IPS-NIHi11 (cell line): ENCODE results near the gene CFAP46.
"Not testable (repeated sequence)": the region's sequence is repeated elsewhere in the genome, so short reads cannot be mapped to it uniquely, and the experiment has no call there.

ENCODE experiments used
- DNase-seq: peaks from one replicate; pipeline ENCODE4 v3.0.0; 2012; ENCODE audit warnings: mixed read lengths, low spot score

The CFAP46 gene

DNA sequence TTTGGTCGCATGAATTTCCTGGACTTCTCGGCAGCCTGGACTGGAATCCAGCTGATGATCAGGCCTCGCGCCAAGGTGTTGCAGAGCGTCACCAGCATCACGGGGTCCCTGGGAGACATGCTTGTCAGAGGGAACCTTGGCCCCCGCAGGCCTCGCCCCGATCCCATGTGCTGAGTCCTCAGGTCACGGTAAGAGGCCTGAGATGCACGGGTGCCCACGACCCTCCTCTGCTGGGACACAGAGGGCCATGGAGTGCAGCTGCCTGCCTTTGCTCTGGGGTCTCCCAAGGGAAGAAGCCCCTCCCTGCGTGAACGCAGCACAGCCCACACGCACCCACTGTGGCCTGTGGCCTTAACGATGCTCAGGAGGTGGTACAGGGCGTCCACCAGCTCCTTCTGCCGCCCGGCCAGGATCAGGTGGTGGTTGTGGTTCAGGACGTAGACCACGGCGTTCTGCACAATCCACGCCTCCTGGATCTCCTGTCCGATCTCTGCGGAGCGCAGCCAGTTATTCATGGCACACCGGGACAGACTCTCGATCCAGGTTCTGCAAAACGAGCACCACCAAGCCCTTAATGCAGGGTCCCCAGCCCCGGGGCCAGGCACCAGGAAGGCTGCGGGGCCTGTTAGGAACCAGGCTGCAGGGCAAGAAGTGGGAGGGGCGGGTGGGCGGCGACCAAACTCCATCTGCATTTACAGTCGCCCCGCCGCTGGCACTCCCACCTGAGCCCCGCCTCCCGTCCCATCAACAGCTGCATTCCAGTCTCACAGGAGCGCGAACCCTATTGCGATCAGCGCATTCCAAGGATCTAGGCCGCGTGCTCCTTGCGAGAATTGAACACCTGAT, 29.4 kb downstream of the CFAP46 start:
- peak; percentile 96 for DNase-seq

DNA sequence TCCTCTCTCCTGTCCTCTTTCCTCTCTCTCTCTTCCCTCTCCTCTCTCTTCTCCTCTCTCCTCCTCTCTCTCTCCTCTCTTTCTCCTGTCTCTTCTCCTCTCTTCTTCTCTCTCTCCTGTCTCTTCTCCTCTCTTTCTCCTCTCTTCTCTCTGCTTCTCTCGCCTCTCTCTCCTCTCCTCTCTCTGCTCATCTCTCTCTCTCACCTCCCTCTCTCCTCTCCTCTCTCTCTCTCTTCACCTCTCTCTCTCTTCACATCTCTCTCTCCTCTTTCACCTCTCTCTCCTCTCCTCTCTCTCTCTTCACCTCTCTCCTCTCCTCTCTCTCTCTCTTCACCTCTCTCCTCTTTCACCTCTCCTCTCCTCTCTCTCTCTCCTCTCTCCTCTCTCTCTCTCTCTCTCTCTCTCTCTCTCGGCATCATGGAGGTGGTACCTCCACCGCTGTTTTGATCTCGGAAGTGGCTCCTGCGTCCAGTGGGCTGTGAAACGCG, 30.1 kb downstream of the CFAP46 start:
- no peak for DNase-seq

DNA sequence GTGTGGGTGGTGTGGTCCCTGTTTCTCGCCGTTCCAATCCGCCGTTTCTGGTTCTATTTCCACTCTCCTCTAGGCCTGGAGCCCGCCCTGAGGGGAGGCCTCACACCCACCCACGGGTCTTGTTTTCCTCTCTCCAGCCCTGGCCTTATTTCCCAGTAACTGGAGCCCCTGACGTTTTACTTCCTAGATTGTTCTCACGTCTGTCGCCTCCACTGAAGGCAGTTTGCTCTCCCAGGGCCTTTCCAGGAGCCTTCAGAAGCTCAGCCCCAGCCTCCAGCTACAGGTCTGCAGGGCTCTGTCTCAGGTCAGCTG, 30.6 kb downstream of the CFAP46 start:
- no peak for DNase-seq

DNA sequence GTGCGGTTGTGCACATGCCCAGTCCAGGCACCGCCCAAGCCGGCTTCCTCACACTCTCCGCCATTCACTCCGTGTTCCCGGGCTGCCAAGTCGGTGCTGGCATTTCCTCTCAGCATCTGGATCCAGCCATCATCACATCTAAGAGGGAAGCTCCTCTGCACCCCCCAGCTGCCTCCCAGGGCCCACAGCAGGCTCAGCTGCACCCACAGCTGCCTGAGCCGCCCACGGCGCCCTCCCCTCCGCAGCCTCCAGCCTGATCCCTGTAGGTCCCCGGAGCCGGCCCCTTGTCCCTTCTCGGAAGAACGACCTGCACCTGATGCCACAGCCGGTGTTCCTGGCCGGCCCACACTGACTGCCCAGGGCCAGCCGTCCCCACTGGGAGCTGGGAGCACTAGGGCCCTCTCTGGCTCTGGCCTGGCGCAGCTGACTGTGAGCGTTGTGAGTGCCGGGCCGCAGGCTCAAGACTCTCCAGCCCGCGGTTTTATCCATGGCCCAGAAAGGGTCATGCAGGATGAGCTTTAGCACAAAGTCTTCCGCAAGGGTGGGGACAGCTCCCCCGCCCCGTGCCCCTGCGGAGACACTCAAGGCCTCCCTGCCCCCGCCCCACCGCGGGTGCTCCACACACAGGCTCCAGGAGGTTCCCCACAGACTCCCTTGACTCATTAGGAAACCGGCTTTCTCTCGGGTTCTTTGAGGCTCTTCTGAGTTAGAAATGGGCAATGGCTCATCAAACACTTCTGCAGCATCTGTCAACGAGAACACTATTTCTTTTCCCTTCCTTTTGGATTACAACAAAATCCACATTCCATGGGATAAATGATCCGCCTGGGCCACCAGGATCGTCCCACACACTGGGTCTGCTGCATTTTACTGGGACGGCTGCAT, 31.2 kb downstream of the CFAP46 start:
- no peak for DNase-seq

DNA sequence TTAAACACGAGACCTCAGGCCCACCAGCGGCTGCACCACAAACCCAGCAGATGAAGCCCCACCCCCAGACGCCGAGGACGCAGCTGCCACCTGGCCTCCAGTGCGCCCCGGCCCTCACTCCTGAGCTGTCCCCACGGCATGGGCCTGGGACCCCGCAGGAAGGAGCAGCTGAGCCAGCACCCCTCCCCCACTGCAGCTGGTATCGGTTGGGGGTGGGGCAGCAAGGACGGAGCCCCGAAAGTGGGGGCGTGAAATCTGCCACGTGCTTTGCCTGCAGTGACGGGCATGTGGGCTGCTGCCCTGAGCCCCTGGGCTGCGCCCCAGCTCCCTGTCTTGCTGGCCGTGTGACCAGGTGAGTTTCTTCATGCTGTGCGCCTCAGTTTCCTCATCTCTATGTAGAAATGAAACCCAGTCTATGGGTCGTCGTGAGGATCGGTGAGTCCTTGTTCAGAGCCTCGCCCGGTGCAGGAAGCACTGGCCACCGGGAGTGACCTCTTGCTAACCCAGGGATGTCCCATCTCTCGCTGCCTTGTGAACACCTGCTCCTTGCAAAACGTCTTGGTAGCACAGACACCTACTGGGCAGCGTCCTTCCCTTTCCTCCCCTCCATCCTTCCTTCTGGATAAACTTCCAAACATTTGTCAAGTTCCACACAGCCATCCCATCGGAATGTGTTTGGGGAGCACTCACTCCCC, 32.0 kb downstream of the CFAP46 start:
- no peak for DNase-seq

DNA sequence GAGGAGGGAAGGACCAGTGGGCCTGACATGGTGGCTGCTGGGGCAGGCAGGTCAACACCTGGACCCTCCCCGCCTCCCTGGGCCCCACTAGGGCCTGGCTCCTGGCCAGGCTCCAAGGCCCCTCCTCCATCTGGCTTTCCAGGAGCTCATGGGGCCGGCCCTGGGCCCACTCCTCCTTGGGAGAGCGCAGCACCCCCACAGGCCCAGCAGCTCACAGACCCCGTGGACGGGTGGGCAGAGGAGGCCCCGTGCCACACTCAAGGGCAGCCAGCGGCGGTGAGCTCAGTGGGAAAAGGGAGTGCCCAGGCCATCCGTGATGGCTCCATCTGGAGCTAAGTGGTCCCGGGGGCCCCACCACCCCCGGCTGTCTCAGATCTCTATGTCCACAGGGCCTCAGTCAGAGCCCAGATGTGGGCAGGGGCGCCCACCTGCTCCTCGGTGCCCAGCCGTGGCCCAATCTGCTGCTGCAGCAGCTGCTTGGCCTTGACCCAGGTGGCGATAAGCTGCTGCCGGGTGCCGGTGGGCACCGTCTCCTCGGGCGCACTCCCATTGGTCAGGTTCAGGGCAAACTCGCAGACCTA, 32.8 kb downstream of the CFAP46 start:
- DNase-seq: no peak

GRCh38 chr10:132908621-132909295, 33.6 kb downstream of the CFAP46 start:
- DNase-seq: no peak

GRCh38 chr10:132907821-132908620, 34.3 kb downstream of the CFAP46 start:
- no peak for DNase-seq

DNA sequence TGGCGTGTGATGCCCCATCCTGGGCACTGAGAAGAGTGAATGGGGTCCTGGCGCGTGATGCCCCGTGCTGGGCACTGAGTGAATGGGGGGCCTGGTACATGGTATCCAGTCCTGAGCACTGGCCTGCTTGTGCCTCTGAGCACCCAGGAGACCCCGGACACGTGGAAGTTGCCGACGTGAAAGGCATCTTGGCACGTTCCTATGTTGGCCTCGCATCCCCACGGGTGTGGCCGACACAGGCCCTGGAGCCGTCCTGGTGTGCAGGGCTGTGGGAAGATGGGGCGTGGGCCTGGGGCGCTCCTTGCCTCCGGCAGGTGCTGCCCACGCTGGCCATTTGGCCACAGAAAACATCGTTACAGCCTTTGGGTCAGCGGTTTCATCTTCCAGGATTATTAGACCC, 35.5 kb downstream of the CFAP46 start:
- no peak for DNase-seq

DNA sequence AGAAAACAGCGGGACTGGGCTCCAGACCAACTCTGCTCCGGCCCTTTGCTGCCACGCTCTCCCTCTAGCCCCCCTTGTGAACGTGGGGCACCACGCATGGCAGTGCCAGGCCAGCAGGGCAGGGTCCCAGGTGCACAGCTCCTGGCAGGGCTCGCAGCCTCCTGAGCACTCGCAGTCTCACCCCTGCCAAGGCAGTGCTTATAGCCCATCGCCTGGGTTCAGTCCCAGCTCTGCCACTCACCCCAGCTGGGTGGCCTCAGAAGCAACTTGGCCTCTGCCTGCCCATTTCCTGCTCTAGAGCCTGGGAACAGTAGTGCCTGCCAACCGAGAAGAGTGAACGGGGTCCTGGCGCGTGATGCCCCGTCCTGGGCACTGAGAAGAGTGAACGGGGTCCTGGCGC, 36.3 kb downstream of the CFAP46 start:
- DNase-seq: no peak

DNA sequence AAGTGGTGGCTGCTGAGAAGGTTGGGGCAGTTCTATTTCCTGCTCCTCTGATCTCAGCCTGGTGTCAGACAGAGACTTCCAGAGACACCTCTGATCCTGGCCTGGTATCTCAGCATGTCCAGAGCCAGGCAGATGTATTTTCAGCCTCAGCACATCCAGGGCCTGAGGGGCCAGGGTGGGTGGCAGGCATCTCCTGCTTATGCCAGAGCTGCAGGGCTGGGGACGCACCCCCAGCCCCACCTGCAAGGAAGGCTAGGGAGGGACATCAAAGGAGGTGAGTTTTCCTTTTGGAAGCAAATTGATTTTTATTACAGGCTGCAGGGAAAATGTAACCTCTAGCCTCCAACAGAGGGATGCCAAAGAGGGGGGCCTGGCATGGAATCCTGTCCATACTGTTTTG, 36.7 kb downstream of the CFAP46 start:
- no peak for DNase-seq

DNA sequence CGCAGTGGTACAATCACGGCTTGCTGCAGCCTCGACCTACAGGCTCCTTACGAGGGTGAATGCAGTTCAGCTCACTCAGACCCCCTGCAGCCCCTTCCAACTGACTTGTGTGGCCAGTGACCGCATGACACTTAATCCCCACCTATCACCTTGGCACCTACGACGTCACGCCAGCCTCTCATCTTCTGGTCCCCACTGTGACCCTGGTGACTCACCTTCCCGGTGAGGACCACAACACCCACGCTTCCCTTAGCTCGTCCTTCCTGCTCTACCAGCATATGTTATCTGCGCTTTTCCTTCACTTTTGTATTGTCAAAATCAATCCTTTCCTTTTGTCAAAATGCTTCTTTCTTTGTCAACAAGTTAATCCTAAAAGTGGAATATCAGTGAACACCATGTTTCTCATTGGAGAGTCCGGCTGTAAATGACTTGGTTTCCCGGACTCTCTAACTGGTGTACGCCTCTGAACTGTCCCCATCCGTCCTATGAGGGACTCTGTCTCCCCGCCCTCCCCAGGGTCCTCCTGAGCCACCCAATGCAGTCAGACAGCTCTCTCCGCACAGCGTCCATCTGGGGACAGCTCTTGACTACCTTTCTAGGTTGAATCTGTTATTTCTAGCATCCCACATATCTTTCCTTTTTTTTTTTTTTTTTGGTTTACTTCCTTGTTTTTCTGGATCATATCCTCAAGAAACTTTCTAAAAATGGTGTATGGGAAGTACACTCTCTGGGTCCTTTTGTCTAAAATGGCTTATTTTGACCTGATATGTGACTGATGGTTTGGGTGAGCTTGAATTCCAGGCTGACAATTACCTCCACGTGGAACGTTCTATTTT, 37.3 kb downstream of the CFAP46 start:
- no peak for DNase-seq

GRCh38 chr10:132904181-132904813, 38.1 kb downstream of the CFAP46 start:
- DNase-seq: peak; percentile 88

- DNase-seq: not testable (repeated sequence)
These were observed 39.5 kb downstream of the CFAP46 start for GRCh38 chr10:132902656-132903575.

- DNase-seq: no peak
These were observed 41.0 kb downstream of the CFAP46 start for GRCh38 chr10:132901351-132901750.

- no peak for DNase-seq
These were observed 42.1 kb downstream of the CFAP46 start for GRCh38 chr10:132900211-132900756.

GRCh38 chr10:132899751-132900065, 42.7 kb downstream of the CFAP46 start:
- DNase-seq: no peak
